Measurements from ENCODE around the gene PLA2G5. TPM values are rescaled to one million over a fixed set of nuclear protein-coding genes. Genes with fewer than 3 reads are reported as not detected.

PLA2G5 gene
- total RNA-seq, 2 experiments from 2014 or later = not detected

DNA sequence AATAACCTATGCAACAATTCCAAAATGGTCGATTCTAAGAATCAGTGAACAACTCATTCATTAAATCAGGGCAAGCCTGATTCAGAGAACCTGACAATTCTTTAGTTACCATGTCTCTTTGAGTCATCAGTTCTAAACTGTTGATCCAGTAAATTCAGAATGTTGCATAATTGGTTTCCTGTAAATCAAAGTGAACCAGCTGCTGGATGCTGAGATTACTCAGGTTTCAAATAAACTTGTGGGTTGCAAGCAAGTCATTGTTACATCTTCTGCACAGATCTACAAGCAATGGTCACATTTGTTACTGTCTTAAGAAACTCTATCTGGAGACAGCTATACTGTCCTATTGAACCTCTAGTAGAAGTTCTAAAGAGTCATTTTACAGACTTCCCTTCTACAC lies 32.9 kb downstream of the PLA2G5 start:
- Mint-ChIP-seq H3K4me1 (peaks cover 10% of the 10 kb centered on the region), H3K27ac (no peak overlapping the region), H3K9me3 (no peaks in the 10 kb centered on the region), H3K27me3 (peaks cover 2% of the 10 kb centered on the region), H3K36me3 (ENCODE audit: low read depth) (no peaks in the 10 kb centered on the region), H3K4me3 (no peak overlapping the region)
- POLR2A ChIA-PET = no interaction called here
- CTCF ChIA-PET = no interaction called here
- no peak for DNase-seq

DNA sequence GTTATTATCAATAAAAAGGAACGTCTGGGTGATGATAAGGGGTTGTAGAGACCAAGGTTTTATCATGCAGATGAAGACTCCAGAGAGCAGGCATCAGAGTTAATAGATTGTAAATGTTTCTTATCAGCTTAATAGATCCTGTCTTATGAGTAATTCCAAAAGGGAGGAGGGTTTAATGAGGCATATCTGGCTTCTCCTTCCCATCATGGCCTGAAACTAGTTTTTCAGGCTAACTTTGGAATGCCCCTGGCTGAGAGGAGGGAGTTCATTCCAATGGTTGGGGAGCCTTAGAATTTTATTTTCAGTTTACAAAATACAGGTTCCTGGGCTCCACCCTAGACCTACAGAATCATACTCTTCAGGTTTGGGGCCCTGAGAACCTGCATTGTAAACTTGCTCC lies 35.9 kb downstream of the PLA2G5 start:
- no peak overlapping the region for H3K27ac Mint-ChIP-seq
- no peak overlapping the region for H3K4me3 Mint-ChIP-seq
- H3K27me3 Mint-ChIP-seq = peaks cover 2% of the 10 kb centered on the region
- H3K4me1 Mint-ChIP-seq = peaks cover 10% of the 10 kb centered on the region
- DNase-seq = no peak
- no peaks in the 10 kb centered on the region for H3K9me3 Mint-ChIP-seq
- ChIA-PET POLR2A (no interaction called here), CTCF (no interaction called here)
- H3K36me3 Mint-ChIP-seq (ENCODE audit: low read depth) = no peaks in the 10 kb centered on the region

DNA sequence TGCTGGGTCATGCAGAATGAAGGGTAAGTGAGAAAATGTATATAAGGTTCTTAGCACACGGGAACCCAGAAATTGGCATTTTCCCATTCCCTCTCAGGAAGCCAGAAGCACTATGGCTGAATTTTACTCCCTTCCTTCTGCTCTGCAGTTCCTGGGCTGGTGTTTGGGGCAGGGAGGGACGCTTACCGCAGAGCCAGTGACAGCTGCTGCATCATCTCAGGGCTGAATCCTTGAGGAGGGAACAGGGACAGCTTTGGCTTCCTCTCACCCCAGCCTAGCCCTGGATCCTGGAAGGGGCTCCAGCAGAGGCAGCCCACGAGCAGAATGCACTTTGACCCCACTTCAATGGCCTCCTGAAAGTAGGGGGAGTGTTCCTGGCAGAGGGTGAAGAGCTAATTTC lies 37.4 kb downstream of the PLA2G5 start:
- CTCF ChIA-PET = no interaction called here
- H3K4me1 Mint-ChIP-seq = peaks cover 7% of the 10 kb centered on the region
- H3K27ac Mint-ChIP-seq = no peak overlapping the region

GRCh38 chr1:20107796-20108195 lies 37.8 kb downstream of the PLA2G5 start:
- ChIA-PET POLR2A (no interaction called here), CTCF (no interaction called here)
- peaks cover 4% of the 10 kb centered on the region for H3K4me1 Mint-ChIP-seq

More for the DNA sequence above, 37.4 kb downstream of the PLA2G5 start:
- Mint-ChIP-seq H3K4me3 (no peak overlapping the region), H3K27me3 (peaks cover 2% of the 10 kb centered on the region), H3K9me3 (no peaks in the 10 kb centered on the region), H3K36me3 (ENCODE audit: low read depth) (no peaks in the 10 kb centered on the region)
- POLR2A ChIA-PET = no interaction called here
- no peak for DNase-seq

DNA sequence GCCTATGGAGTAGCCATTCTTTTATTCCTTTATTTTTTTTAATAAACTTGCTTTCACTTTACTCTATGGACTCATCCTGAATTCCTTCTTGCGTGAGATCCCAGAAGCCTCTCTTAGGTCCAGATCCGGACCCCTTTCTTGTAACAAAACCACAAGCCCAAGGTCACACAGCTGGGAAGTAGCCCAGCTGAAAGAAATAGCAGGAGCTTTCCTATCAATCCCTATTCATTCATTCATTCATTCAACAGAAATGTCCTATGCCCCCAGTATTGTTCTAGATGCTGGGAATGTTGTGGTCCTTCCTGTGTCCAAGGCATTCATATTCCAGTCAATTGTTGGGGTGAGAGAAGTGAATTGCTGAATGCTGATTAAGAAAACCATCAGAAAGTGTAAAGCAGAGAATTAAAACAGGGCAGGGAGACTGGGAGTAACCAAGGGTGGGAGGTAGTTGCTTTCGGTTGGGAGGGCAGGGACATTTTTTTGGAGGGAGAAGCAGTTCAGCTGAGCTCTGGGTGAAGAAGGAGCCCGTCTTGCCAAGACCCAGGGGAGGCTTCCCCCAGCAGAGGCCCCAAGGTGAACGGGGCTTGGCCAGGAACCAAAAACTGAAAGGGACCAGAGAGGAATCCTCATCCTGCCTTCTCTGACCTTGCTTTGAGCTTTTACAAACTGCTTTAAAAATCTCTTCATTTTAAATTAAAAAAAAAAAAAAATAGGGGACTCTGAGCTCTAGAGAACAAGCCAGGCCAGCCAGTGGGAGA lies 38.6 kb downstream of the PLA2G5 start:
- H3K4me1 Mint-ChIP-seq = no peaks in the 10 kb centered on the region
- peaks cover 2% of the 10 kb centered on the region for H3K27me3 Mint-ChIP-seq
- no peaks in the 10 kb centered on the region for H3K9me3 Mint-ChIP-seq
- ChIA-PET CTCF (no interaction called here), POLR2A (no interaction called here)
- H3K27ac Mint-ChIP-seq = no peak overlapping the region
- no peak overlapping the region for H3K4me3 Mint-ChIP-seq
- no peak for DNase-seq
- no peaks in the 10 kb centered on the region for H3K36me3 Mint-ChIP-seq (ENCODE audit: low read depth)

More at GRCh38 chr1:20107796-20108195, 37.8 kb downstream of the PLA2G5 start:
- no peak for DNase-seq
- H3K27me3 Mint-ChIP-seq = peaks cover 2% of the 10 kb centered on the region
- no peaks in the 10 kb centered on the region for H3K36me3 Mint-ChIP-seq (ENCODE audit: low read depth)
- no peak overlapping the region for H3K4me3 Mint-ChIP-seq
- no peak overlapping the region for H3K27ac Mint-ChIP-seq
- H3K9me3 Mint-ChIP-seq = no peaks in the 10 kb centered on the region

DNA sequence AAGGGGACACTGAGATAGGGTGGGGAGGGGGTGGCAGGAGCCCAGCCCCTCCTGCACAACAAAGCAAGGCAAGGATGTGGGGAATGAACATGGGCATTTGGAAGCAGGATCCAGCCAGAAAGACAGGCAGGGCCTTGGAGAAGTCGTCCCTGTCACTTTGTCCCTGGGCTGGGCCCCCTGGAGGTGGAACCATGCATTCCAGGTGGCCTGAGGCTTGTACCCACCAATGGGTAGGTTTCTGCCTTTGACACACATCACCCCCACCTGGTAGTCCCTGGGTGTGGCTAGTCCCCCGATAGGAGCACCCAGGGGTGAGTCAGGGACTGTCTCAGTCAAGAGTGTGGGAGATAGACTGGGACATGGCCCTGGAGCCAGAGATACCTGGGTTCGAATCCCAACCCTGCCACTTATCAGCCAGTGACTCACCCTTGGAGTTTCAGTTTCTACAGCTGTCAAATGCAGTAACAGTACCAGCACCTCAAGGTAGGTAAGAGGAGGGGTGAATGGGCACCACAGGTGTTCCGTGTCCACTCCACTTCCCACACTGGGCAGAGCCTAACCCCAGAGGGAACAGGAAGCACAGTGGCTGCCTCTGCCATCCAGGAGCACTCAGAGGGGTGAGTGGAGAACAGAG lies 39.3 kb downstream of the PLA2G5 start:
- Mint-ChIP-seq H3K27me3 (peaks cover 2% of the 10 kb centered on the region), H3K4me3 (no peak overlapping the region), H3K36me3 (ENCODE audit: low read depth) (no peaks in the 10 kb centered on the region), H3K27ac (no peak overlapping the region), H3K9me3 (no peaks in the 10 kb centered on the region), H3K4me1 (no peaks in the 10 kb centered on the region)
- POLR2A ChIA-PET = no interaction called here
- no peak for DNase-seq
- CTCF ChIA-PET = no interaction called here

DNA sequence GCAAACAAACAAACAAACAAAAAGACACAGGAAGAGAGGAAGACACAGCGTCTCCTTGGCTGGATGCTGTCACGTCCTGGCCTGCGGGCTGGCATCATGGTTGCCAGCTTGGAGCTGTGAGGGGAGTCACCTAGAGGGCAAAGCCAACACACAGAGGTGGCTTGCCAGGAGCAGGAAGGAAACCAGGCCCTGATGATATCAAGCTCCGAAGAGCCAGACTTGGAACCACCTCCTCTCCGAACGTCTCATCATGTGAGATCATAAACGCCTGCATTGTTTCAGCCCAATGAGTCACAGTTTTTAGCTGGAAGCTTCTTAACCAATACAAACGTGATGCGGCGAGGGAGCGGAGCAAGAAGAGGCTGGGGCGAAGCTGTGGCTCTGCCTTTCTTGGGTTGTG lies 40.7 kb downstream of the PLA2G5 start:
- Mint-ChIP-seq H3K9me3 (no peaks in the 10 kb centered on the region), H3K4me1 (no peaks in the 10 kb centered on the region), H3K4me3 (no peak overlapping the region), H3K36me3 (ENCODE audit: low read depth) (no peaks in the 10 kb centered on the region), H3K27ac (no peak overlapping the region), H3K27me3 (peaks cover 2% of the 10 kb centered on the region)
- POLR2A ChIA-PET = no interaction called here
- CTCF ChIA-PET = no interaction called here
- no peak for DNase-seq

GRCh38 chr1:20111452-20111851 lies 41.5 kb downstream of the PLA2G5 start:
- ChIA-PET POLR2A (no interaction called here), CTCF (no interaction called here)
- Mint-ChIP-seq H3K36me3 (ENCODE audit: low read depth) (no peaks in the 10 kb centered on the region), H3K4me1 (no peaks in the 10 kb centered on the region), H3K27me3 (peaks cover 8% of the 10 kb centered on the region), H3K9me3 (no peaks in the 10 kb centered on the region), H3K27ac (no peak overlapping the region), H3K4me3 (no peak overlapping the region)
- no peak for DNase-seq

GRCh38 chr1:20112279-20113000 lies 42.4 kb downstream of the PLA2G5 start:
- DNase-seq = no peak
- no peaks in the 10 kb centered on the region for H3K36me3 Mint-ChIP-seq (ENCODE audit: low read depth)
- no peaks in the 10 kb centered on the region for H3K4me1 Mint-ChIP-seq
- no peak overlapping the region for H3K4me3 Mint-ChIP-seq
- POLR2A ChIA-PET = no interaction called here
- peaks cover 6% of the 10 kb centered on the region for H3K27me3 Mint-ChIP-seq
- no peaks in the 10 kb centered on the region for H3K9me3 Mint-ChIP-seq
- CTCF ChIA-PET = interaction anchor here (1.4 kb wide), 1 partner anchor 39 kb away, joined by 4 read pairs; no protein-coding TSS in a partner anchor
- H3K27ac Mint-ChIP-seq = no peak overlapping the region

DNA sequence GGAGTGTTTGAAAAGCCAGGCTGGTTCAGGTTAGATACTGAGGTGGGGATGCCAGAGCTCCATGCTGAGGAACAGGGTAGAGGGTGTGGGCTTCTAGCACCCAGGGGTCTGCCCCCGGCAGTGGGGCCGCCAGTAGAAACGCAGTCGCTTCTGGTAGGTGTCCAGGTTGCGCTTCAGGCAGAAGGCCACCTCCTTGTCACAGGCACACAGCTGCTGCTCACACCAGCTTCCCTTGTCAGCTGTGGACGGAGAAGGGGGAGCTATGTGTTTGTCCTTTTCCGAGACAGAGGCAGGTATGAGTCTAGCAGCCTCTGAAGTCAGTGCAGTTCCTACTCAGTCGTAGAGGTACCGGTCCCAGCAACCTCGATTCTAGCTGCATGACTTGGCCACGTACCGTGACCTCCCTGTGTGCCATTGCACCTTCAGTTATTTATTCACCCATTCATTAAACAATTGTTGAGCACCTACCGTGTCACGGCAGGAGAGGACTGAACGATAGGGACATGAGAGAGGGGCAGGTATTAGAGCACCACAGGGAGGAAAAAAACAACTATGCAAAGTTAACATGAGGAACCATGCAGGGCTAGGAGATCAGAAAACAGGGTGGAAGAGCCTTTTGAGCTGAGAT lies 44.1 kb downstream of the PLA2G5 start:
- DNase-seq = no peak
- no peaks in the 10 kb centered on the region for H3K36me3 Mint-ChIP-seq (ENCODE audit: low read depth)
- H3K27ac Mint-ChIP-seq = no peak overlapping the region
- no peak overlapping the region for H3K4me3 Mint-ChIP-seq
- ChIA-PET POLR2A (no interaction called here), CTCF (interaction anchor here (0.6 kb wide), 1 partner anchor 39 kb away, joined by 3 read pairs; no protein-coding TSS in a partner anchor)
- H3K4me1 Mint-ChIP-seq = no peaks in the 10 kb centered on the region
- peaks cover 6% of the 10 kb centered on the region for H3K27me3 Mint-ChIP-seq
- H3K9me3 Mint-ChIP-seq = no peaks in the 10 kb centered on the region

- no peaks in the 10 kb centered on the region for H3K9me3 Mint-ChIP-seq
- POLR2A ChIA-PET = no interaction called here
Measured at GRCh38 chr1:20115479-20115878, 45.5 kb downstream of the PLA2G5 start.

GRCh38 chr1:20115916-20116315 lies 45.9 kb downstream of the PLA2G5 start:
- H3K27me3 Mint-ChIP-seq = peaks cover 11% of the 10 kb centered on the region

More at GRCh38 chr1:20115479-20115878, 45.5 kb downstream of the PLA2G5 start:
- no peaks in the 10 kb centered on the region for H3K4me1 Mint-ChIP-seq
- no peaks in the 10 kb centered on the region for H3K36me3 Mint-ChIP-seq (ENCODE audit: low read depth)
- DNase-seq = no peak
- H3K27me3 Mint-ChIP-seq = peaks cover 8% of the 10 kb centered on the region
- no peak overlapping the region for H3K27ac Mint-ChIP-seq
- CTCF ChIA-PET = interaction anchor here (1.0 kb wide), 1 partner anchor 233 kb away, joined by 3 read pairs; the partner anchor contains the start of gene OTUD3
- H3K4me3 Mint-ChIP-seq = no peak overlapping the region

GRCh38 chr1:20117236-20117635 lies 47.2 kb downstream of the PLA2G5 start:
- Mint-ChIP-seq H3K36me3 (ENCODE audit: low read depth) (no peaks in the 10 kb centered on the region), H3K27me3 (peaks cover 14% of the 10 kb centered on the region), H3K9me3 (no peaks in the 10 kb centered on the region), H3K27ac (no peak overlapping the region), H3K4me1 (no peaks in the 10 kb centered on the region), H3K4me3 (no peak overlapping the region)
- CTCF ChIA-PET = no interaction called here
- POLR2A ChIA-PET = no interaction called here
- DNase-seq = no peak

More at GRCh38 chr1:20115916-20116315, 45.9 kb downstream of the PLA2G5 start:
- H3K4me3 Mint-ChIP-seq = no peak overlapping the region
- no peaks in the 10 kb centered on the region for H3K4me1 Mint-ChIP-seq
- ChIA-PET POLR2A (no interaction called here), CTCF (interaction anchor here (1.0 kb wide), 1 partner anchor 234 kb away, joined by 3 read pairs; the partner anchor contains the start of gene OTUD3)
- H3K36me3 Mint-ChIP-seq (ENCODE audit: low read depth) = no peaks in the 10 kb centered on the region
- no peak for DNase-seq
- no peaks in the 10 kb centered on the region for H3K9me3 Mint-ChIP-seq
- no peak overlapping the region for H3K27ac Mint-ChIP-seq

All from activated CD4-positive, alpha-beta memory T cell treated with anti-CD3 and anti-CD28 coated beads, Interleukin-2, amount 10 ng/mL, durations not matched to agents 7 days and 5 days (primary cell).